ENCODE data around the gene USP12.

DNA sequence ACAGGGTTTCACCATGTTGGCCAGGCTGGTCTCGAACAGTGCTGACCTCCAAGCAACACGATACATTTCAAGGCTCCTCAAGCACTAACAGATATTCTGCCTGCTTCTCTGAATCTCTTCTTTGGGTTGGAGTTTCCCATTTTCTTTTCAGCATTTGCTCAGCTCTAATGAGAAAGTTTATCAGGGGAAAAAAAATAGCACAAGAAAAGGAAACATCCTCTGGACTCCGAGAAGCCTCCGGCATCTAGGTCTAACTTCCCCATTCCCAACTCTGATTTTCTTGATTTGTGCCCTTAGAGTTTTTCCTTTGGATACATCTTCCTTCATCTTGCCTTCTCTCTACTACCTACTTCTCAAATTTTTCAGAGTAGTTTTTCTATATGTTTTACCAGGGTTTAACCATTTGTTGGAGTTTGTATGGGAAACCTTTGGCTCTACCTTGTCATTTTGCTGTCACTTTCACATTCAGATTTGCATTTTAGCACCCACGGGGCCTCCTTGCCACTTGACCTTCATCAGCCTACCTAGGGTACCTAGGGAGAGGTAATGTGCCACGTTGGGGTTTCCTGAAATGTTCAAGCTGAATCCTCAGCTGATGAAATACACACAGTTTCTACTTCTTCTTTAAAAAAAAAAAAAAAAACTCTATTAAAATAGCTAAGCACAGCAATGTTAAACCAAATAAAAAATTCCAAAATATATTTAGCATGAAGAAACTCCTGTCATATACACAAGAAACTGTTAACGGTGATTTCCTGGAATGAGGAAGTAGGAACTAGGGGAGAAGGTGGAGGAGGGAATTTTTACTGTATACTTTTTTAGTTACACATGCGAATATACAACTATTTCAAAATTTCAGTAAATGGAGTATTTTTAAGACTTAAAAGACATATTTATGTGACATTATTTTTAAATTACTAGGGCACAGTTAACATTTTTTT, 5.1 kb upstream of the USP12 start:
- TF ChIP-seq, protein P1, sequence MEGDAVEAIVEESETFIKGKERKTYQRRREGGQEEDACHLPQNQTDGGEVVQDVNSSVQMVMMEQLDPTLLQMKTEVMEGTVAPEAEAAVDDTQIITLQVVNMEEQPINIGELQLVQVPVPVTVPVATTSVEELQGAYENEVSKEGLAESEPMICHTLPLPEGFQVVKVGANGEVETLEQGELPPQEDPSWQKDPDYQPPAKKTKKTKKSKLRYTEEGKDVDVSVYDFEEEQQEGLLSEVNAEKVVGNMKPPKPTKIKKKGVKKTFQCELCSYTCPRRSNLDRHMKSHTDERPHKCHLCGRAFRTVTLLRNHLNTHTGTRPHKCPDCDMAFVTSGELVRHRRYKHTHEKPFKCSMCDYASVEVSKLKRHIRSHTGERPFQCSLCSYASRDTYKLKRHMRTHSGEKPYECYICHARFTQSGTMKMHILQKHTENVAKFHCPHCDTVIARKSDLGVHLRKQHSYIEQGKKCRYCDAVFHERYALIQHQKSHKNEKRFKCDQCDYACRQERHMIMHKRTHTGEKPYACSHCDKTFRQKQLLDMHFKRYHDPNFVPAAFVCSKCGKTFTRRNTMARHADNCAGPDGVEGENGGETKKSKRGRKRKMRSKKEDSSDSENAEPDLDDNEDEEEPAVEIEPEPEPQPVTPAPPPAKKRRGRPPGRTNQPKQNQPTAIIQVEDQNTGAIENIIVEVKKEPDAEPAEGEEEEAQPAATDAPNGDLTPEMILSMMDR (conservative IDR thresholded peaks at IDR 0.05; ENCODE audit: low read depth in 2 of 2), result no peak
- TF ChIP-seq POLR2AphosphoS5 (IDR thresholded peaks at IDR 0.05; ENCODE audit: low read depth), result no peak
- no peak for TF ChIP-seq ZNF114 (CRISPR knock-in tag; IDR thresholded peaks at IDR 0.05)
- TF ChIP-seq ZNF331 (CRISPR knock-in tag; IDR thresholded peaks at IDR 0.05; ENCODE audit: low read depth), result no peak
- TF ChIP-seq EZH2 (IDR thresholded peaks at IDR 0.05; ENCODE audit: low read depth, unreplicated experiment), result no peak
- TF ChIP-seq REST (IDR thresholded peaks at IDR 0.05; ENCODE audit: unreplicated experiment), result no peak
- no peak for TF ChIP-seq JUNB (IDR thresholded peaks at IDR 0.05; ENCODE audit: unreplicated experiment)
- TF ChIP-seq CREB1 (CRISPR knock-in tag; IDR thresholded peaks at IDR 0.05; ENCODE audit: low read depth), result no peak
- no peak for TF ChIP-seq STAT1 (IDR thresholded peaks at IDR 0.05; ENCODE audit: unreplicated experiment)
- TF ChIP-seq EZH2phosphoT487 (IDR thresholded peaks at IDR 0.05; ENCODE audit: unreplicated experiment), result no peak
- TF ChIP-seq, protein P2, sequence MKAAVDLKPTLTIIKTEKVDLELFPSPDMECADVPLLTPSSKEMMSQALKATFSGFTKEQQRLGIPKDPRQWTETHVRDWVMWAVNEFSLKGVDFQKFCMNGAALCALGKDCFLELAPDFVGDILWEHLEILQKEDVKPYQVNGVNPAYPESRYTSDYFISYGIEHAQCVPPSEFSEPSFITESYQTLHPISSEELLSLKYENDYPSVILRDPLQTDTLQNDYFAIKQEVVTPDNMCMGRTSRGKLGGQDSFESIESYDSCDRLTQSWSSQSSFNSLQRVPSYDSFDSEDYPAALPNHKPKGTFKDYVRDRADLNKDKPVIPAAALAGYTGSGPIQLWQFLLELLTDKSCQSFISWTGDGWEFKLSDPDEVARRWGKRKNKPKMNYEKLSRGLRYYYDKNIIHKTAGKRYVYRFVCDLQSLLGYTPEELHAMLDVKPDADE (IDR thresholded peaks at IDR 0.05), result no peak
- TF ChIP-seq ZNF462 (CRISPR knock-in tag; IDR thresholded peaks at IDR 0.05), result no peak
- no peak for TF ChIP-seq NANOG (IDR thresholded peaks at IDR 0.05; ENCODE audit: borderline replicate concordance)

Data from GM23338 (cell line).